Lower lobe of right lung (tissue), 2 donors: ENCODE data around the gene RBM28. TPM values are rescaled to one million over a fixed set of nuclear protein-coding genes. Genes with fewer than 3 reads are reported as not detected.

ENCODE experiments used
- ATAC-seq, 2 donors: fragments of 200-7000 bp; cut with Tn5 transposase; one replicate each; pipeline ENCODE4 v1.9.1; 2020 to 2022; ENCODE audit warnings: mild to moderate bottlenecking in 2 of 2, moderate library complexity in 2 of 2
- DNase-seq: peaks from one replicate; pipeline ENCODE4 v3.0.0-alpha.2; 2020
- H3K27ac ChIP-seq: fragments of 200-600 bp; one replicate; pipeline ENCODE4 v1.8.0; 2022
- H3K27me3 ChIP-seq: fragments of 200-600 bp; one replicate; pipeline ENCODE4 v1.8.0; 2022; ENCODE audit warnings: low read depth
- H3K36me3 ChIP-seq: fragments of 200-600 bp; one replicate; pipeline ENCODE4 v1.8.0; 2022; ENCODE audit warnings: mild to moderate bottlenecking
- H3K4me1 ChIP-seq: fragments of 200-600 bp; one replicate; pipeline ENCODE4 v1.8.0; 2022
- H3K4me3 ChIP-seq: fragments of 200-600 bp; one replicate; pipeline ENCODE4 v1.8.0; 2022; ENCODE audit warnings: mild to moderate bottlenecking
- H3K9me3 ChIP-seq: fragments of 200-600 bp; one replicate; pipeline ENCODE4 v1.8.0; 2022
- CTCF ChIP-seq: fragments of 200-600 bp; IDR thresholded peaks from one replicate; pipeline ENCODE4 v1.8.0; 2022; ENCODE audit warnings: antibody characterized with exemption, mild to moderate bottlenecking
- intact Hi-C: fragments of 100-400 bp; cut with DNase I; formaldehyde crosslinking; loops from one replicate; pipeline ENCODE4 v1.11.0; 2022
- total RNA-seq: library from RNA; stranded (reverse); fragmentation: NEBNext Ultra II Directional; extraction: Animal tissue kit (Norgen Biotek cat#: 25700); gene quantifications from one replicate; pipeline ENCODE4 v1.2.1, GENCODE V29; 2021
- donor health status: DM: no; HTN: yes; CAD: no; lungs with severe emphysema.

Gene RBM28
- total RNA-seq, 1 donor from 2014 or later: 26.9 TPM

GRCh38 chr7:128357217-128357613 lies 13.5 kb upstream of the RBM28 start:
- intact Hi-C loops: no loop called here
- H3K27me3 ChIP-seq: peaks cover 59% of the 10 kb centered on the region
- no peak for DNase-seq
- no peaks in the 10 kb centered on the region for H3K9me3 ChIP-seq
- no peak for ATAC-seq
- H3K4me1 ChIP-seq: peaks cover 17% of the 10 kb centered on the region
- no peaks in the 10 kb centered on the region for H3K36me3 ChIP-seq
- no peak overlapping the region for H3K4me3 ChIP-seq
- TF ChIP-seq CTCF: no peak
- no peak overlapping the region for H3K27ac ChIP-seq

GRCh38 chr7:128356546-128357216 lies 13.0 kb upstream of the RBM28 start:
- Histone ChIP-seq H3K4me3 (no peak overlapping the region), H3K4me1 (peaks cover 13% of the 10 kb centered on the region), H3K36me3 (no peaks in the 10 kb centered on the region), H3K27me3 (peaks cover 57% of the 10 kb centered on the region), H3K27ac (no peak overlapping the region), H3K9me3 (no peaks in the 10 kb centered on the region)
- no peak for TF ChIP-seq CTCF
- no peak for ATAC-seq
- no peak for DNase-seq
- intact Hi-C loops: no loop called here

GRCh38 chr7:128353610-128354009 lies 9.9 kb upstream of the RBM28 start:
- no peak for TF ChIP-seq CTCF
- no peak overlapping the region for H3K27ac ChIP-seq
- H3K9me3 ChIP-seq: no peaks in the 10 kb centered on the region
- no peaks in the 10 kb centered on the region for H3K36me3 ChIP-seq
- H3K4me1 ChIP-seq: peaks cover 4% of the 10 kb centered on the region
- DNase-seq: no peak
- peaks cover 53% of the 10 kb centered on the region for H3K27me3 ChIP-seq
- no peak overlapping the region for H3K4me3 ChIP-seq
- intact Hi-C loops: no loop called here
- no peak for ATAC-seq

GRCh38 chr7:128353189-128353588 lies 9.5 kb upstream of the RBM28 start:
- no peak for DNase-seq
- Histone ChIP-seq H3K9me3 (no peaks in the 10 kb centered on the region), H3K4me1 (peaks cover 4% of the 10 kb centered on the region), H3K4me3 (no peak overlapping the region), H3K27ac (no peak overlapping the region), H3K27me3 (peaks cover 53% of the 10 kb centered on the region), H3K36me3 (no peaks in the 10 kb centered on the region)
- no peak for TF ChIP-seq CTCF
- intact Hi-C loops: no loop called here
- no peak for ATAC-seq

- intact Hi-C loops: no loop called here
- no peak for DNase-seq
Measured at GRCh38 chr7:128352636-128353035, 8.9 kb upstream of the RBM28 start.

More at GRCh38 chr7:128352636-128353035, 8.9 kb upstream of the RBM28 start:
- Histone ChIP-seq H3K4me3 (no peak overlapping the region), H3K27me3 (peaks cover 49% of the 10 kb centered on the region), H3K9me3 (no peaks in the 10 kb centered on the region), H3K36me3 (no peaks in the 10 kb centered on the region), H3K27ac (no peak overlapping the region), H3K4me1 (peaks cover 4% of the 10 kb centered on the region)
- no peak for ATAC-seq
- no peak for TF ChIP-seq CTCF
